OCI-LY7 (cell line): ENCODE data around the gene CDC42EP1. TPM values are rescaled to one million over a fixed set of nuclear protein-coding genes. Genes with fewer than 3 reads are reported as not detected.

Experiments used
- BruUV-seq: library from RNA; stranded (reverse); fragments of 400-500 nt; replicated peaks from 2 replicates; lab custom pipeline; 2021; lab: Mats Ljungman, UMichigan
- CTCF ChIA-PET: fragments of 300-600 bp; sonication (Branson Sonifier 250); formaldehyde crosslinking; loops from one replicate; lab custom pipeline; 2022; ENCODE audit warnings: antibody characterized with exemption; ENCODE audit not compliant: unreplicated experiment; lab: Charles Lee
- POLR2A ChIA-PET: fragments of 300-600 bp; sonication (Branson Sonifier 250); formaldehyde crosslinking; loops from one replicate; lab custom pipeline; 2022; ENCODE audit warnings: antibody characterized with exemption; lab: Charles Lee
- DNase-seq: peaks from one replicate; pipeline ENCODE4 v3.0.0-alpha.2; 2015; ENCODE audit warnings: low spot score
- H2AFZ ChIP-seq: fragments of 200-600 bp; sonication (generic), shearing (Covaris generic); 2 replicates; pipeline ENCODE4 v1.6.1; 2014; ENCODE audit warnings: mild to moderate bottlenecking, antibody characterized with exemption, low read length, moderate library complexity
- H3K27ac ChIP-seq: fragments of 200-600 bp; sonication (generic); 2 replicates; pipeline ENCODE4 v1.5.1; 2014; ENCODE audit warnings: mixed run types, low read depth, mild to moderate bottlenecking, moderate library complexity, low read length, inconsistent platforms; ENCODE audit not compliant: poor library complexity, severe bottlenecking
- H3K36me3 ChIP-seq: fragments of 200-600 bp; sonication (generic); 2 replicates; pipeline ENCODE4 v1.6.1; 2014; ENCODE audit warnings: mild to moderate bottlenecking, antibody characterized with exemption, low read length, moderate library complexity, mixed read lengths; ENCODE audit not compliant: insufficient read depth
- H3K4me1 ChIP-seq: fragments of 200-600 bp; sonication (generic); 2 replicates; pipeline ENCODE4 v1.5.1; 2014; ENCODE audit warnings: mild to moderate bottlenecking, low read length; ENCODE audit not compliant: insufficient read depth, poor library complexity, severe bottlenecking
- H3K4me2 ChIP-seq: fragments of 200-600 bp; sonication (generic); 2 replicates; pipeline ENCODE4 v1.6.1; 2014; ENCODE audit warnings: mild to moderate bottlenecking, low read length
- H3K4me3 ChIP-seq: fragments of 200-600 bp; sonication (generic); 2 replicates; pipeline ENCODE4 v1.5.1; 2014; ENCODE audit warnings: mild to moderate bottlenecking, low read depth, low read length; ENCODE audit not compliant: poor library complexity, severe bottlenecking
- H3K79me2 ChIP-seq: fragments of 200-600 bp; sonication (generic); 2 replicates; pipeline ENCODE4 v1.6.1; 2016; ENCODE audit warnings: low read depth, mild to moderate bottlenecking, low read length, moderate library complexity, mixed read lengths; ENCODE audit not compliant: insufficient read depth
- H3K9me2 ChIP-seq: fragments of 200-600 bp; sonication (generic); 2 replicates; pipeline ENCODE4 v1.6.1; 2016; ENCODE audit warnings: mild to moderate bottlenecking, low read length, mixed read lengths; ENCODE audit not compliant: insufficient read depth
- H3K9me3 ChIP-seq: fragments of 200-600 bp; sonication (generic); 2 replicates; pipeline ENCODE4 v1.6.1; 2014; ENCODE audit warnings: mild to moderate bottlenecking, mixed run types, low read length, mixed read lengths
- H4K20me1 ChIP-seq: fragments of 200-600 bp; sonication (generic); 2 replicates; pipeline ENCODE4 v1.6.1; 2014; ENCODE audit warnings: mild to moderate bottlenecking, antibody characterized with exemption, low read length, moderate library complexity, mixed read lengths; ENCODE audit not compliant: insufficient read depth
- EZH2phosphoT487 ChIP-seq: fragments of 200-600 bp; sonication (generic); IDR thresholded peaks from 2 replicates; pipeline ENCODE4 v1.6.1; 2018; ENCODE audit warnings: low read depth, borderline replicate concordance, mild to moderate bottlenecking, mixed run types, antibody characterized with exemption, low read length, moderate library complexity, mixed read lengths
- intact Hi-C: fragments of 100-400 bp; cut with micrococcal nuclease; formaldehyde crosslinking; loops from one replicate; pipeline ENCODE4 v1.10.0; 2022; ENCODE audit not compliant: unreplicated experiment
- total RNA-seq, 2 experiments: library from RNA; depleted of rRNA in 1 of 2; stranded (reverse); fragments of >200 nt in 1 of 2; shearing (Covaris generic) in 1 of 2; gene quantifications; 2 replicates each; pipeline ENCODE4 v1.2.3, GENCODE V29; 2014 to 2022
- TF ChIP-seq, protein P1 (sequence below): fragments of 200-600 bp; sonication (generic); conservative IDR thresholded peaks from 2 replicates; pipeline ENCODE4 v1.5.1; 2014; ENCODE audit warnings: mild to moderate bottlenecking, antibody characterized with exemption, low read length, moderate library complexity, mixed read lengths

Gene CDC42EP1
- total RNA-seq, 2 experiments from 2014 or later, result not detected

DNA sequence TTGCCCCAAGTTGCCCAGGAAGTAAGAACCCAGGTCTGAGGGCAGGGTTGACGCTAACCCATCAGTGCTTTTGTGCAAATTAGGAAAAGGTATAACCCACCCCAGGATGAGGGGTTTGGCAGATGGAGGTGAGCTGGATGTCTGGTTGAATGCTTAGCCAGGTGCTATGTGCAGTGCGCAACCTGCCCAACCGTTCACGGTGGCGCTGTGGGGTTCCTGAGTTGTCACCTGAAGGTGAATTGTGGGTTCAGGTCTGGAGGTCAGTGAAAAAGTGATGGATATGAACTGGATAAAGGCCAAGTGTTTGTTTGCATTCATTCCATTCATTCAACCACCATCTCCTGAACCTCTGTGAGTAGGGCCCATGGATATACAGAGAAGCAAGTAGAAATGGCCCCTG, 34.0 kb downstream of the CDC42EP1 start:
- POLR2A ChIA-PET, result no interaction called here

DNA sequence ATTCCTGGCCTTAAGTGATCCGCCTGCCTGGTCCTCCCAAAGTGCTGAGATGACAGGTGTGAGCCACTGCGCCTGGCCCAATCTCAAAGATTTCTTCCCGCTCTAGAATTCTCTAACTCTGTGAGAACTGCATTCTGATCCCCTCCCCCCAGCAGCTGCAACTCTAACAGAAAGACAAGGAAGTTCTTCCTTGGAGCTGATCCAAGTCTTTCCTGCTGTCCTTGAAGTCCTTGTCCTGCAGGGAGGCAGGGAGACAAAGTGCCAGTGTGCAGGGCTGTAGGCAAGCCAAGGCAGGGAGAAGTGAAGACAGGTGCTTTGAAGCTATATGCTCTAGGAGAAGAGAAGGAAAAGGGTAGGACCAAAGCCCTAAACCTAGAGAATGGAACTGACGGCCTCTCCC, 38.9 kb downstream of the CDC42EP1 start:
- DNase-seq, result no peak
- no peak for TF ChIP-seq EZH2phosphoT487
- TF ChIP-seq, protein P1, sequence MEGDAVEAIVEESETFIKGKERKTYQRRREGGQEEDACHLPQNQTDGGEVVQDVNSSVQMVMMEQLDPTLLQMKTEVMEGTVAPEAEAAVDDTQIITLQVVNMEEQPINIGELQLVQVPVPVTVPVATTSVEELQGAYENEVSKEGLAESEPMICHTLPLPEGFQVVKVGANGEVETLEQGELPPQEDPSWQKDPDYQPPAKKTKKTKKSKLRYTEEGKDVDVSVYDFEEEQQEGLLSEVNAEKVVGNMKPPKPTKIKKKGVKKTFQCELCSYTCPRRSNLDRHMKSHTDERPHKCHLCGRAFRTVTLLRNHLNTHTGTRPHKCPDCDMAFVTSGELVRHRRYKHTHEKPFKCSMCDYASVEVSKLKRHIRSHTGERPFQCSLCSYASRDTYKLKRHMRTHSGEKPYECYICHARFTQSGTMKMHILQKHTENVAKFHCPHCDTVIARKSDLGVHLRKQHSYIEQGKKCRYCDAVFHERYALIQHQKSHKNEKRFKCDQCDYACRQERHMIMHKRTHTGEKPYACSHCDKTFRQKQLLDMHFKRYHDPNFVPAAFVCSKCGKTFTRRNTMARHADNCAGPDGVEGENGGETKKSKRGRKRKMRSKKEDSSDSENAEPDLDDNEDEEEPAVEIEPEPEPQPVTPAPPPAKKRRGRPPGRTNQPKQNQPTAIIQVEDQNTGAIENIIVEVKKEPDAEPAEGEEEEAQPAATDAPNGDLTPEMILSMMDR, result no peak
- no peaks in the 10 kb centered on the region for H3K79me2 ChIP-seq
- no peaks in the 10 kb centered on the region for H3K9me3 ChIP-seq
- no peak overlapping the region for H3K4me2 ChIP-seq
- no peaks in the 10 kb centered on the region for H3K9me2 ChIP-seq
- no peaks in the 10 kb centered on the region for H3K36me3 ChIP-seq
- no peak overlapping the region for H3K4me3 ChIP-seq
- CTCF ChIA-PET, result no interaction called here
- H2AFZ ChIP-seq, result no peak overlapping the region
- peaks cover 10% of the 10 kb centered on the region for H3K4me1 ChIP-seq
- H3K27ac ChIP-seq, result no peak overlapping the region
- H4K20me1 ChIP-seq, result no peaks in the 10 kb centered on the region
- BruUV-seq, result no TSS peak
- POLR2A ChIA-PET, result no interaction called here
- intact Hi-C loops, result no loop called here

More for the DNA sequence above, 34.0 kb downstream of the CDC42EP1 start:
- no peak for TF ChIP-seq EZH2phosphoT487
- TF ChIP-seq, protein P1, result peak; percentile 64
- CTCF ChIA-PET, result no interaction called here
- H3K4me3 ChIP-seq, result no peak overlapping the region
- no peaks in the 10 kb centered on the region for H3K36me3 ChIP-seq
- BruUV-seq, result no TSS peak
- no peaks in the 10 kb centered on the region for H3K9me2 ChIP-seq
- no peak overlapping the region for H2AFZ ChIP-seq
- no peaks in the 10 kb centered on the region for H3K9me3 ChIP-seq
- intact Hi-C loops, result no loop called here
- H4K20me1 ChIP-seq, result no peaks in the 10 kb centered on the region
- H3K27ac ChIP-seq, result no peak overlapping the region
- H3K4me1 ChIP-seq, result no peaks in the 10 kb centered on the region
- no peaks in the 10 kb centered on the region for H3K79me2 ChIP-seq
- no peak overlapping the region for H3K4me2 ChIP-seq
- no peak for DNase-seq

GRCh38 chr22:37601203-37601539, 40.9 kb downstream of the CDC42EP1 start:
- intact Hi-C loops, result no loop called here
- ChIA-PET POLR2A (interaction anchor here (1.4 kb wide), 1 partner anchor 8 kb away, joined by 3 read pairs; the partner anchor contains the start of gene GGA1), CTCF (interaction anchor here (1.2 kb wide), 1 partner anchor 9 kb away, joined by 8 read pairs; no protein-coding TSS in a partner anchor)
- Histone ChIP-seq H3K9me2 (no peaks in the 10 kb centered on the region), H3K9me3 (no peaks in the 10 kb centered on the region), H3K79me2 (no peaks in the 10 kb centered on the region), H3K4me2 (peak overlapping the region; percentile 56), H4K20me1 (no peaks in the 10 kb centered on the region), H3K27ac (no peak overlapping the region), H2AFZ (peak overlapping the region; percentile 54; the same call in 1 of the 2 replicates), H3K4me1 (peaks cover 19% of the 10 kb centered on the region), H3K36me3 (no peaks in the 10 kb centered on the region), H3K4me3 (no peak overlapping the region)
- no peak for DNase-seq
- no TSS peak for BruUV-seq
- TF ChIP-seq, protein P1, result no peak
- no peak for TF ChIP-seq EZH2phosphoT487
